Measurements from ENCODE around the gene RNASEH2B. TPM values are rescaled to one million over a fixed set of nuclear protein-coding genes. Genes with fewer than 3 reads are reported as not detected.

RNASEH2B gene
- polyA plus RNA-seq, 1 donor from 2014 or later = 25.2 TPM

DNA sequence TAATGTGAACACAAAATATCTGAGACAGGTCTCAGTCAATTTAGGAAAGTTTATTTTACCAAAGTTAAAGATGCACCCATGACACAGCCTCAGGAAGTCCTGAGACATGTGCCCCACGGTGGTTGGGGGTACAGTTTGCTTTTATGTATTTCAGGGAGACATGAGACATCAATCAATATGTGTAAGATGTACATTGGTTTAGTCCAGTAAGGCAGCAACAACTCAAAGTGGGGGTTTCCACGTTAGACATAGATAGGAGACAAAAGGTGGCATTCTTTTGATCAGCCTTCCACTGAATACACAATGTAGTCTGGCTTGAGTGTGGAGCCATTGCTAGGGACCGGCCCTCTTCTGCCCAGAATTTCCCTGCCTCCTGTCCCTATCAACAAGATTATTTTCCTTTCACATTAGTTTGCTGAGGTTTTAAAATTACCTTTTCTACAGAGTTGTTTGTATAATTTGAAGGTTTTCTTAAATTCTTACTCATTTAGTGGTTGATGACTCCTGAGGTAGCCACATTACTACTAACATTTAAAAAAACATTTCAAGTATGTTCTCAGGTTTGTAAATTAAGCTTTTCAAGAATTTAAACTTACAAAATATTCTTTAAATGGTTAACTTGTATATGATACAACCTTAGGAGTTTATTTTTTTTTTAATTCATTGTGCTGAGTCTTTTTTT is 33.2 kb downstream of the RNASEH2B start:
- Histone ChIP-seq H3K9ac (ENCODE audit: low read length) (no peak overlapping the region), H3K4me3 (ENCODE audit: low read length) (no peak overlapping the region), H3K27ac (ENCODE audit: low read length) (no peak overlapping the region), H3K79me2 (replicated peaks; ENCODE audit: insufficient read depth, low read length) (no peaks in the 10 kb centered on the region), H2AFZ (ENCODE audit: low read depth, low read length) (no peak overlapping the region), H3K36me3 (ENCODE audit: insufficient read depth, low read length) (no peaks in the 10 kb centered on the region), H3K4me2 (ENCODE audit: low read length) (no peak overlapping the region), H4K20me1 (ENCODE audit: insufficient read depth) (no peaks in the 10 kb centered on the region), H3K27me3 (ENCODE audit: insufficient read depth, low read depth, low read length) (no peaks in the 10 kb centered on the region), H3F3A (ENCODE audit: insufficient read depth, low read length, poor library complexity, severe bottlenecking) (no peaks in the 10 kb centered on the region), H3K9me2 (ENCODE audit: insufficient read depth, low read length) (no peaks in the 10 kb centered on the region), H3K9me3 (ENCODE audit: low read length) (no peaks in the 10 kb centered on the region)
- TF ChIP-seq POLR2AphosphoS5 (IDR thresholded peaks at IDR 0.05) (no peak), EP300 (conservative IDR thresholded peaks at IDR 0.05; ENCODE audit: poor library complexity, severe bottlenecking) (no peak), MXI1 (conservative IDR thresholded peaks at IDR 0.05; ENCODE audit: poor library complexity, severe bottlenecking) (no peak), RAD21 (conservative IDR thresholded peaks at IDR 0.05) (no peak), TAF1 (IDR thresholded peaks at IDR 0.05; ENCODE audit: low read depth) (no peak), SMC3 (conservative IDR thresholded peaks at IDR 0.05; ENCODE audit: poor library complexity) (no peak)
- TF ChIP-seq, protein P1, sequence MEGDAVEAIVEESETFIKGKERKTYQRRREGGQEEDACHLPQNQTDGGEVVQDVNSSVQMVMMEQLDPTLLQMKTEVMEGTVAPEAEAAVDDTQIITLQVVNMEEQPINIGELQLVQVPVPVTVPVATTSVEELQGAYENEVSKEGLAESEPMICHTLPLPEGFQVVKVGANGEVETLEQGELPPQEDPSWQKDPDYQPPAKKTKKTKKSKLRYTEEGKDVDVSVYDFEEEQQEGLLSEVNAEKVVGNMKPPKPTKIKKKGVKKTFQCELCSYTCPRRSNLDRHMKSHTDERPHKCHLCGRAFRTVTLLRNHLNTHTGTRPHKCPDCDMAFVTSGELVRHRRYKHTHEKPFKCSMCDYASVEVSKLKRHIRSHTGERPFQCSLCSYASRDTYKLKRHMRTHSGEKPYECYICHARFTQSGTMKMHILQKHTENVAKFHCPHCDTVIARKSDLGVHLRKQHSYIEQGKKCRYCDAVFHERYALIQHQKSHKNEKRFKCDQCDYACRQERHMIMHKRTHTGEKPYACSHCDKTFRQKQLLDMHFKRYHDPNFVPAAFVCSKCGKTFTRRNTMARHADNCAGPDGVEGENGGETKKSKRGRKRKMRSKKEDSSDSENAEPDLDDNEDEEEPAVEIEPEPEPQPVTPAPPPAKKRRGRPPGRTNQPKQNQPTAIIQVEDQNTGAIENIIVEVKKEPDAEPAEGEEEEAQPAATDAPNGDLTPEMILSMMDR (IDR thresholded peaks at IDR 0.05; ENCODE audit: poor library complexity, severe bottlenecking) = no peak
- TF ChIP-seq, protein P2, sequence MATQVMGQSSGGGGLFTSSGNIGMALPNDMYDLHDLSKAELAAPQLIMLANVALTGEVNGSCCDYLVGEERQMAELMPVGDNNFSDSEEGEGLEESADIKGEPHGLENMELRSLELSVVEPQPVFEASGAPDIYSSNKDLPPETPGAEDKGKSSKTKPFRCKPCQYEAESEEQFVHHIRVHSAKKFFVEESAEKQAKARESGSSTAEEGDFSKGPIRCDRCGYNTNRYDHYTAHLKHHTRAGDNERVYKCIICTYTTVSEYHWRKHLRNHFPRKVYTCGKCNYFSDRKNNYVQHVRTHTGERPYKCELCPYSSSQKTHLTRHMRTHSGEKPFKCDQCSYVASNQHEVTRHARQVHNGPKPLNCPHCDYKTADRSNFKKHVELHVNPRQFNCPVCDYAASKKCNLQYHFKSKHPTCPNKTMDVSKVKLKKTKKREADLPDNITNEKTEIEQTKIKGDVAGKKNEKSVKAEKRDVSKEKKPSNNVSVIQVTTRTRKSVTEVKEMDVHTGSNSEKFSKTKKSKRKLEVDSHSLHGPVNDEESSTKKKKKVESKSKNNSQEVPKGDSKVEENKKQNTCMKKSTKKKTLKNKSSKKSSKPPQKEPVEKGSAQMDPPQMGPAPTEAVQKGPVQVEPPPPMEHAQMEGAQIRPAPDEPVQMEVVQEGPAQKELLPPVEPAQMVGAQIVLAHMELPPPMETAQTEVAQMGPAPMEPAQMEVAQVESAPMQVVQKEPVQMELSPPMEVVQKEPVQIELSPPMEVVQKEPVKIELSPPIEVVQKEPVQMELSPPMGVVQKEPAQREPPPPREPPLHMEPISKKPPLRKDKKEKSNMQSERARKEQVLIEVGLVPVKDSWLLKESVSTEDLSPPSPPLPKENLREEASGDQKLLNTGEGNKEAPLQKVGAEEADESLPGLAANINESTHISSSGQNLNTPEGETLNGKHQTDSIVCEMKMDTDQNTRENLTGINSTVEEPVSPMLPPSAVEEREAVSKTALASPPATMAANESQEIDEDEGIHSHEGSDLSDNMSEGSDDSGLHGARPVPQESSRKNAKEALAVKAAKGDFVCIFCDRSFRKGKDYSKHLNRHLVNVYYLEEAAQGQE (IDR thresholded peaks at IDR 0.05; ENCODE audit: borderline replicate concordance) = no peak

DNA sequence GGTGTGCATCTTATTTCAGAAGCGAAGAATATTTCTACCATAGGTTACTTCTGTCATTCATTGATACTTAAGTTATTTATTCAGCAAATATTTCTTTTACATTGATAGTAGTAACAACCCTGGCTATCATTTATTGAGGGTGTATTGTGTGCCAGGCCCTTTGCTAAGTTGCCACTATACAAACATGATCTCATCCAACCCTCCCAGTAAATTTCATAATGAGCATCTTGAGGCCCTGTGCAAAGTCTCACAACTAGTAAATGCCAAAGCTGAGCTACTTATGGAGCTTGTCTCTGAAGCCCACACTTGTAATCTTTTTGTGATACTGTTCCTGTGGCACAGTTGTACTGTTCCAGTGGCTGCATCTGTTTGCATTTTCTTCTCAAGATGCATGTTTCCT is 36.1 kb downstream of the RNASEH2B start:
- H3K9me2 ChIP-seq (ENCODE audit: insufficient read depth, low read length) = no peaks in the 10 kb centered on the region
- no peak overlapping the region for H3K9ac ChIP-seq (ENCODE audit: low read length)
- no peaks in the 10 kb centered on the region for H4K20me1 ChIP-seq (ENCODE audit: insufficient read depth)
- no peak overlapping the region for H3K27ac ChIP-seq (ENCODE audit: low read length)
- H3F3A ChIP-seq (ENCODE audit: insufficient read depth, low read length, poor library complexity, severe bottlenecking) = no peaks in the 10 kb centered on the region
- TF ChIP-seq, protein P1 (IDR thresholded peaks at IDR 0.05; ENCODE audit: poor library complexity, severe bottlenecking) = no peak
- no peak for TF ChIP-seq EZH2 (IDR thresholded peaks at IDR 0.05; ENCODE audit: borderline replicate concordance, insufficient read depth, low read length, poor library complexity, severe bottlenecking)
- no peak for TF ChIP-seq POLR2AphosphoS5 (IDR thresholded peaks at IDR 0.05)
- no peak for TF ChIP-seq MXI1 (conservative IDR thresholded peaks at IDR 0.05; ENCODE audit: poor library complexity, severe bottlenecking)
- TF ChIP-seq SMC3 (conservative IDR thresholded peaks at IDR 0.05; ENCODE audit: poor library complexity) = no peak
- TF ChIP-seq RAD21 (conservative IDR thresholded peaks at IDR 0.05) = no peak
- no peak for TF ChIP-seq EP300 (conservative IDR thresholded peaks at IDR 0.05; ENCODE audit: poor library complexity, severe bottlenecking)
- TF ChIP-seq, protein P2 (IDR thresholded peaks at IDR 0.05; ENCODE audit: borderline replicate concordance) = no peak
- TF ChIP-seq TAF1 (IDR thresholded peaks at IDR 0.05; ENCODE audit: low read depth) = no peak
- H2AFZ ChIP-seq (ENCODE audit: low read depth, low read length) = no peak overlapping the region
- H3K9me3 ChIP-seq (ENCODE audit: low read length) = no peaks in the 10 kb centered on the region
- H3K79me2 ChIP-seq (replicated peaks; ENCODE audit: insufficient read depth, low read length) = no peaks in the 10 kb centered on the region
- H3K36me3 ChIP-seq (ENCODE audit: insufficient read depth, low read length) = no peaks in the 10 kb centered on the region
- no peak overlapping the region for H3K4me3 ChIP-seq (ENCODE audit: low read length)
- H3K27me3 ChIP-seq (ENCODE audit: insufficient read depth, low read depth, low read length) = no peaks in the 10 kb centered on the region
- H3K4me2 ChIP-seq (ENCODE audit: low read length) = no peak overlapping the region

All from neural cell (in vitro differentiated cells).